ENCODE results near the gene HS2ST1. TPM values are rescaled to one million over a fixed set of nuclear protein-coding genes. Genes with fewer than 3 reads are reported as not detected.

The HS2ST1 gene
- polyA plus RNA-seq, 4 donors = 4.1 to 37.8 (median 7.5) TPM

DNA sequence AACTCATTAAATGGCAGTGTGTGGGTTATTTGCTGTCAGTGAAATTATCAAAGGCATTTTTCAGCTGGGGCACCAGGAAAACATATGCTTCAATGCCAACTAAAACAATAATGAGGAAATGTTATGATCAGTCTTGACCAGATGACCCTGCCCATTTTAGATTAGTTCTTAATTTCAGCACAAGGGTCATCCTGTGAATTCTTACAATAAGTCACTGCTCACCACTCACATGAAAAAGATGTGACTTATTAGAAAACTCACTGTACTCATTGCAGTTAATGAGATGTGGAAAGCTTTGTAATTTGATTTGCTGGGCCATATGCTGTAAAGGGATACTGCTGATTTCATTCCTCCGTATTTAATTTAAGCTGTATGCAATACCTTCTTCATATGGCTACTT is 235.7 kb downstream of the HS2ST1 start:
- FAIRE-seq (no peak), DNase-seq (no peak)
- Histone ChIP-seq H3K4me3 (ENCODE audit: low read depth in 1 of 3, low read length in 3 of 3) (no peak overlapping the region), H3K27ac (ENCODE audit: low read depth in 1 of 3, low read length in 2 of 3) (no peak overlapping the region), H3K27me3 (ENCODE audit: control insufficient read depth in 3 of 3, insufficient read depth in 3 of 3, low read length in 3 of 3) (no peaks in the 10 kb centered on the region), H3K4me1 (ENCODE audit: control insufficient read depth in 3 of 3, insufficient read depth in 2 of 3, low read depth in 1 of 3, low read length in 2 of 3) (peaks cover 0 to 10% (median 0%) of the 10 kb centered on the region in 3 donors), H3K36me3 (ENCODE audit: control insufficient read depth in 3 of 3, insufficient read depth in 2 of 3, low read depth in 1 of 3, low read length in 3 of 3) (no peaks in the 10 kb centered on the region), H3K9me3 (ENCODE audit: control insufficient read depth in 2 of 2, insufficient read depth in 1 of 2, low read depth in 1 of 2, low read length in 1 of 2) (no peaks in the 10 kb centered on the region)
- WGBS, 3 donors = 74 to 87% (median 76%) methylated on average over 1 of the region's 1 CpG

DNA sequence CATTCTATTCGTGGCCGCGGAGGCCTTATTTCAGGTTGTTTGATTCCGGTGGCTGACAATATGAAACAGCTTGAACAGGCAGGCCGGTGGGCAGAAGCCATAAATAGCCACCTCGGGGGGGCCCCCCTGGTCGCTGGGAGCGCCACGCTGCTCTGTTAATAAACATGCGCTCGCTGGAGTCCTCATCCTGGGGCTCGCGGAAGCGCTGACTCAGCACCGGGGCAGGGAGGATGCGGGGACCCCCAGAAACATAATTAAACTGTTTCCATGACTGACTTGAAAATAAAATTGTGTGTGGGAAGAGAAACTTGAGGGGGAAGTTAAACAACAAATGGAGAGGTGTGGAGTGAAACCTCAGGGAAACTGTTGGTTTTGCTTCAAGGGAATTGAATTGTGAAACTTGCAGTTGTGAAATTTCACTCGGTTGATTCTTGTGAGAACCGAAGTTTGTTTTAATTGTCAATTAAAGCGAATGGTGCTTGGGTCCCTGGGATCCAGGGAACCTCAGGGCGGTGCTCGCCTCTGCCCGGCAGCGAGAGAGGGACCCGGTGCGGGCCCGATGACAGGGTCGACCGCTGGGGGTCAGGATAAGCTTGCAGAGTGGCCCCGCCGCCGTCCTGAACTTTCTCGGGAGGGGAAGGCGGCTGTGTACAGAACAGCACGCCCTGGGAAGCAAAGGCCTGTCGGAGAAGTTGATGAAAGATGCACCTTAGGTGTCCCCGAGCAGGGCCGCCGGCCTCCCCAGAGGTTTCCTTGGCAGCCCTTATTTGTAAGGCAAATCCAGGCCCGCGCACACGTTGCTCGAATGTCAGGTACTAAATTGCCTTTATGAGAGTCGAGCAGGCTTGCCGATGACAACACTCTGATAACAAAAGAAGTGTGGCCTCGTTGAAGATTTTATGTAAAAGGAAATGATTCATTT is 237.3 kb downstream of the HS2ST1 start:
- no peak for FAIRE-seq

DNA sequence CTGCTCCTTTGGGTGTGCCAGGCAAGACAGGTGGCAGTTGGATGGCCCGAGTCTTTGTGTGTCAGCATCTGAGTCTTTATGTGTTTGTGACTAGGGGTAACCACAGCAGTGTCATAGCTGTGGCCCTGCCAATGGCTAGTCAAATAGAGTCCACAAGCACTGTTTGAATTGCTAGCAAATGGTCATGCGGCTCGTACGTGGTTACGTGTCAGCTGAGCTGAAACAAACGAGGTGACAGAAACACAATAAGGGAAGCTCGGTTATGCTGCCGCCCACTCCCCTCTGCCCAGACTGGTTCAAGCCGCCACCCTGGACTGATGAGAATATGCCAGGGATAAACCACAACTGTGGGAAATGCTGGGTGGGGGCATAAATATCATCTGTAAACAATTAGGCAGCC is 239.9 kb downstream of the HS2ST1 start:
- Histone ChIP-seq H3K36me3 (ENCODE audit: control insufficient read depth in 3 of 3, insufficient read depth in 2 of 3, low read depth in 1 of 3, low read length in 3 of 3) (no peaks in the 10 kb centered on the region), H3K9me3 (ENCODE audit: control insufficient read depth in 2 of 2, insufficient read depth in 1 of 2, low read depth in 1 of 2, low read length in 1 of 2) (no peaks in the 10 kb centered on the region), H3K4me1 (ENCODE audit: control insufficient read depth in 3 of 3, insufficient read depth in 2 of 3, low read depth in 1 of 3, low read length in 2 of 3) (peaks cover 0 to 12% (median 0%) of the 10 kb centered on the region in 3 donors), H3K27ac (ENCODE audit: low read depth in 1 of 3, low read length in 2 of 3) (no peak overlapping the region), H3K27me3 (ENCODE audit: control insufficient read depth in 3 of 3, insufficient read depth in 3 of 3, low read length in 3 of 3) (no peaks in the 10 kb centered on the region), H3K4me3 (ENCODE audit: low read depth in 1 of 3, low read length in 3 of 3) (no peak overlapping the region)
- 75 to 82% (median 80%) methylated on average over 9 of the region's 9 CpGs for WGBS, 3 donors
- FAIRE-seq (no peak), DNase-seq (no peak)

More for the DNA sequence above, 237.3 kb downstream of the HS2ST1 start:
- peak overlapping the region in 2 of 3 donors; percentile 26 to 43 for H3K4me3 ChIP-seq (ENCODE audit: low read depth in 1 of 3, low read length in 3 of 3)
- H3K27ac ChIP-seq (ENCODE audit: low read depth in 1 of 3, low read length in 2 of 3) = peak overlapping the region in 2 of 3 donors; percentile 16 to 28
- H3K36me3 ChIP-seq (ENCODE audit: control insufficient read depth in 3 of 3, insufficient read depth in 2 of 3, low read depth in 1 of 3, low read length in 3 of 3) = no peaks in the 10 kb centered on the region
- H3K9me3 ChIP-seq (ENCODE audit: control insufficient read depth in 2 of 2, insufficient read depth in 1 of 2, low read depth in 1 of 2, low read length in 1 of 2) = no peaks in the 10 kb centered on the region
- peaks cover 0 to 12% (median 0%) of the 10 kb centered on the region in 3 donors for H3K4me1 ChIP-seq (ENCODE audit: control insufficient read depth in 3 of 3, insufficient read depth in 2 of 3, low read depth in 1 of 3, low read length in 2 of 3)
- peak; percentile 37 to 82 for DNase-seq
- WGBS, 3 donors = 9 to 11% (median 10%) methylated on average over 43 to 45 of the region's 45 CpGs
- H3K27me3 ChIP-seq (ENCODE audit: control insufficient read depth in 3 of 3, insufficient read depth in 3 of 3, low read length in 3 of 3) = no peaks in the 10 kb centered on the region

DNA sequence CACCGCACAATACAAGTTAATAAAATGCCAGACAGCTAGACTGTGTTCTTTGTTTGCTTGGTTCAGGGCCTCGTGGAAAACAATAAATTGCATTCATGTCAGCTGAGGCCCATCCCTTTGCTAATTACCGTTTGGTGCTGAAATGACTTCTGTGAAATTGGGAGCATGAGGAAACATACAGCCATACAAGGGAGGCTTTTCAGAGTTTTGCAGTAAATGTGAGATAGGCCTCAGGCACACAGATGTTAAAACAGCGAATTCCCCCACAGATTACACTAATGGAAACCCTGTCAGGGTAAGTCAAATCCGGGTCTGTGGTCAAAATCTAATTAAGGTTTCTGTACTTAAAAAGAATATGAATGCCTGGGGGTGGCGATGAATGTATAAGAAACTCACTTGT is 240.7 kb downstream of the HS2ST1 start:
- FAIRE-seq (no peak), DNase-seq (peak in 1 of 2 donors; percentile 22)
- 45 to 65% (median 54%) methylated on average over 6 of the region's 6 CpGs for WGBS, 3 donors
- no peaks in the 10 kb centered on the region for H3K36me3 ChIP-seq (ENCODE audit: control insufficient read depth in 3 of 3, insufficient read depth in 2 of 3, low read depth in 1 of 3, low read length in 3 of 3)
- peaks cover 0 to 12% (median 0%) of the 10 kb centered on the region in 3 donors for H3K4me1 ChIP-seq (ENCODE audit: control insufficient read depth in 3 of 3, insufficient read depth in 2 of 3, low read depth in 1 of 3, low read length in 2 of 3)
- no peaks in the 10 kb centered on the region for H3K9me3 ChIP-seq (ENCODE audit: control insufficient read depth in 2 of 2, insufficient read depth in 1 of 2, low read depth in 1 of 2, low read length in 1 of 2)
- H3K27me3 ChIP-seq (ENCODE audit: control insufficient read depth in 3 of 3, insufficient read depth in 3 of 3, low read length in 3 of 3) = no peaks in the 10 kb centered on the region
- H3K4me3 ChIP-seq (ENCODE audit: low read depth in 1 of 3, low read length in 3 of 3) = no peak overlapping the region
- H3K27ac ChIP-seq (ENCODE audit: low read depth in 1 of 3, low read length in 2 of 3) = no peak overlapping the region

DNA sequence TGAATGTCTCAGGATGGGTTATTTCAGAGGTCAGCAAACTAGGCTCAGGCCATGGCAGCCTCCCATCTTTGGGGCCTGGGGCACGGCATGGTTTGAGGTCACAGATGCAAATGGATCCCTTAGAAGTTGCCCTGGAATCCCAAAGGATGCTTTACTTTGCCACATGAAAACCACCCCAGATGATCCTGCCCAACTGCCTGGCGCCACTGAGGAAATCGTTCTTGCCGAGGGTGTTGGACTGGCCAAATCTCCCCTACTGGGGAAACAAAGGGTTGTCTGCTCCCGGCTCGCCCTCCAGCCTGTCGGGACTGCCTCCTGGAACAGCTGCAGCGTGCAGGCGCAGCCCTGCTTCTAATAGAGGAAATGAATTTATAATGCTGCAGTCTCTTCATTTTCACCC is 241.2 kb downstream of the HS2ST1 start:
- DNase-seq (no peak), FAIRE-seq (no peak)
- WGBS, 3 donors = 87 to 91% (median 89%) methylated on average over 9 of the region's 9 CpGs
- H3K9me3 ChIP-seq (ENCODE audit: control insufficient read depth in 2 of 2, insufficient read depth in 1 of 2, low read depth in 1 of 2, low read length in 1 of 2) = no peaks in the 10 kb centered on the region
- no peaks in the 10 kb centered on the region for H3K36me3 ChIP-seq (ENCODE audit: control insufficient read depth in 3 of 3, insufficient read depth in 2 of 3, low read depth in 1 of 3, low read length in 3 of 3)
- no peak overlapping the region for H3K4me3 ChIP-seq (ENCODE audit: low read depth in 1 of 3, low read length in 3 of 3)
- H3K27me3 ChIP-seq (ENCODE audit: control insufficient read depth in 3 of 3, insufficient read depth in 3 of 3, low read length in 3 of 3) = no peaks in the 10 kb centered on the region
- H3K27ac ChIP-seq (ENCODE audit: low read depth in 1 of 3, low read length in 2 of 3) = no peak overlapping the region
- H3K4me1 ChIP-seq (ENCODE audit: control insufficient read depth in 3 of 3, insufficient read depth in 2 of 3, low read depth in 1 of 3, low read length in 2 of 3) = peaks cover 0 to 12% (median 0%) of the 10 kb centered on the region in 3 donors

DNA sequence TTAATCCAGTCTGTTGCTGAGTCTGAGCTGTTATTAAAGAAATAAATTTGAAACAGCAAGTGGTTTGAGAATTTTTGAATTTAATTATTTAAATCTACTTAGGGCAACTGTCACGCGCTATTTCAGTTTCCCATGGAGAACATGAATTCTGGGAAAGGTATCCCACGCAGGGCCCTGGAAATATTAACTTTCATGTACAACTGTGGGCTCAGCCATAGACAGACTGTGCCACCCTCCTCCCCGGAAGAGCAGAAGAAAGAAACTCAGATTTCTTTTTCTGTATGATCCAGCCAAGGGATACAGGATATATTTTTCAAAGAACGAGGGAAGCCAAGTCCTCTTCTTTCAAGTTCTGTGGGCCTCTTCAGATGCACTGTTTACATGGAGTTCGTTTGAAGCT is 241.7 kb downstream of the HS2ST1 start:
- WGBS, 3 donors = 91 to 92% (median 91%) methylated on average over 6 of the region's 6 CpGs
- H3K27me3 ChIP-seq (ENCODE audit: control insufficient read depth in 3 of 3, insufficient read depth in 3 of 3, low read length in 3 of 3) = no peaks in the 10 kb centered on the region
- FAIRE-seq = no peak

DNA sequence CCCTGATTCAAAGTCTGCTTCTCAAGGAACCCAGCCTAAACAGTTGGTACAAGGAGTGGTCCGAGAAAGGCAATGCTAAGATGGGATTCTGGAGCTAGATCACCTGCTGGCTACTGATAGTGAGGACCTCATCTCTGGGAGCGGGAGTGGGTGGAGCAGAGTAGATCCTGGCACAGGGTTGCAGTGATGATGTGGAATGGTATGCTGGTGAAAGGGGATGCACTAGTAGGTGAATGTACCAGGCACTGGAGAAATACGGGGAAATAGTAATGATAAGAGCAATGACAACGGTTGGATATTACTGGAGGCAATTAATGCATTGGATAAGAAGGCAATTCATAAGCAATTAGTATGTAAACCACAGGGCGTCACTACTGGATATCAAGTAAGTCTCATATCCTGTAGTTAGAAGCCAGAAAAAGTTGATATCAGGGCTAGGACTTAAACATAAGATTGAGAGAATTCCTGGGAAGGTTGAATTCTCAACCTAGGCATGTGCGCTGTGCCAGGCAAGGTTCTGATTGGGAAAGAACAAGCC is 245.0 kb downstream of the HS2ST1 start:
- 53 to 83% (median 68%) methylated on average over 6 of the region's 6 CpGs for WGBS, 3 donors
- FAIRE-seq = no peak

More for the DNA sequence above, 241.7 kb downstream of the HS2ST1 start:
- Histone ChIP-seq H3K4me3 (ENCODE audit: low read depth in 1 of 3, low read length in 3 of 3) (no peak overlapping the region), H3K4me1 (ENCODE audit: control insufficient read depth in 3 of 3, insufficient read depth in 2 of 3, low read depth in 1 of 3, low read length in 2 of 3) (peaks cover 0 to 7% (median 0%) of the 10 kb centered on the region in 3 donors), H3K27ac (ENCODE audit: low read depth in 1 of 3, low read length in 2 of 3) (no peak overlapping the region), H3K9me3 (ENCODE audit: control insufficient read depth in 2 of 2, insufficient read depth in 1 of 2, low read depth in 1 of 2, low read length in 1 of 2) (no peaks in the 10 kb centered on the region), H3K36me3 (ENCODE audit: control insufficient read depth in 3 of 3, insufficient read depth in 2 of 3, low read depth in 1 of 3, low read length in 3 of 3) (no peaks in the 10 kb centered on the region)
- DNase-seq = no peak

More for the DNA sequence above, 245.0 kb downstream of the HS2ST1 start:
- Histone ChIP-seq H3K27ac (ENCODE audit: low read depth in 1 of 3, low read length in 2 of 3) (no peak overlapping the region), H3K27me3 (ENCODE audit: control insufficient read depth in 3 of 3, insufficient read depth in 3 of 3, low read length in 3 of 3) (no peaks in the 10 kb centered on the region), H3K9me3 (ENCODE audit: control insufficient read depth in 2 of 2, insufficient read depth in 1 of 2, low read depth in 1 of 2, low read length in 1 of 2) (no peaks in the 10 kb centered on the region), H3K36me3 (ENCODE audit: control insufficient read depth in 3 of 3, insufficient read depth in 2 of 3, low read depth in 1 of 3, low read length in 3 of 3) (no peaks in the 10 kb centered on the region), H3K4me3 (ENCODE audit: low read depth in 1 of 3, low read length in 3 of 3) (no peak overlapping the region), H3K4me1 (ENCODE audit: control insufficient read depth in 3 of 3, insufficient read depth in 2 of 3, low read depth in 1 of 3, low read length in 2 of 3) (peaks cover 0 to 4% (median 0%) of the 10 kb centered on the region in 3 donors)
- no peak for DNase-seq
